ENCODE data around the gene FNDC3B. TPM values are rescaled to one million over a fixed set of nuclear protein-coding genes. Genes with fewer than 3 reads are reported as not detected.

FNDC3B gene
- total and polyA plus RNA-seq, 4 donors, result 13.3 to 175 (median 100) TPM

- ATAC-seq (ENCODE audit: insufficient read depth, low FRiP score) (no peak), DNase-seq (peak; percentile 54 to 77 (median 63))
- H3K27me3 ChIP-seq (ENCODE audit: control insufficient read depth in 3 of 3, insufficient read depth in 3 of 3, low read length in 2 of 3), result no peaks in the 10 kb centered on the region
- H3K4me3 ChIP-seq, result no peak overlapping the region
- peak overlapping the region; percentile 10 to 55 for H3K27ac ChIP-seq (ENCODE audit: low read depth in 1 of 2, low read length in 1 of 2)
- peaks cover 7 to 29% (median 12%) of the 10 kb centered on the region in 5 donors for H3K4me1 ChIP-seq (ENCODE audit: control insufficient read depth in 5 of 5, insufficient read depth in 5 of 5, low read length in 5 of 5)
- TF ChIP-seq CTCF (IDR thresholded peaks at IDR 0.05; ENCODE audit: control extremely low read depth, extremely low read depth), result no peak
- 75 to 81% methylated on average over 2 of the region's 2 CpGs for WGBS, 2 donors
- H3K9me3 ChIP-seq (ENCODE audit: control insufficient read depth in 4 of 4, insufficient read depth in 3 of 4, low read length in 3 of 4), result no peaks in the 10 kb centered on the region
- peak overlapping the region in 1 of 2 donors; percentile 4 for H3K9ac ChIP-seq (ENCODE audit: insufficient read depth in 1 of 2, low read length in 2 of 2)
- H3K36me3 ChIP-seq (ENCODE audit: control insufficient read depth in 4 of 4, insufficient read depth in 4 of 4, low read length in 4 of 4), result no peaks in the 10 kb centered on the region
These were observed 65.2 kb downstream of the FNDC3B start for GRCh38 chr3:172104471-172105072.

- no peaks in the 10 kb centered on the region for H3K27me3 ChIP-seq (ENCODE audit: control insufficient read depth in 3 of 3, insufficient read depth in 3 of 3, low read length in 2 of 3)
- H3K9me3 ChIP-seq (ENCODE audit: control insufficient read depth in 4 of 4, insufficient read depth in 3 of 4, low read length in 3 of 4), result no peaks in the 10 kb centered on the region
- no peaks in the 10 kb centered on the region for H3K36me3 ChIP-seq (ENCODE audit: control insufficient read depth in 4 of 4, insufficient read depth in 4 of 4, low read length in 4 of 4)
- peaks cover 7 to 29% (median 12%) of the 10 kb centered on the region in 5 donors for H3K4me1 ChIP-seq (ENCODE audit: control insufficient read depth in 5 of 5, insufficient read depth in 5 of 5, low read length in 5 of 5)
- H3K27ac ChIP-seq (ENCODE audit: low read depth in 1 of 2, low read length in 1 of 2), result no peak overlapping the region
- no peak for TF ChIP-seq CTCF (IDR thresholded peaks at IDR 0.05; ENCODE audit: control extremely low read depth, extremely low read depth)
- H3K4me3 ChIP-seq, result no peak overlapping the region
- no peak for ATAC-seq (ENCODE audit: insufficient read depth, low FRiP score)
- DNase-seq, result no peak
- 72 to 87% methylated on average over 4 of the region's 4 CpGs for WGBS, 2 donors
- H3K9ac ChIP-seq (ENCODE audit: insufficient read depth in 1 of 2, low read length in 2 of 2), result no peak overlapping the region
These were observed 66.9 kb downstream of the FNDC3B start for GRCh38 chr3:172106037-172106954.

GRCh38 chr3:172106989-172107388 lies 67.6 kb downstream of the FNDC3B start:
- TF ChIP-seq CTCF (IDR thresholded peaks at IDR 0.05; ENCODE audit: control extremely low read depth, extremely low read depth), result no peak
- no peaks in the 10 kb centered on the region for H3K27me3 ChIP-seq (ENCODE audit: control insufficient read depth in 3 of 3, insufficient read depth in 3 of 3, low read length in 2 of 3)
- DNase-seq (peak; percentile 48 to 68 (median 61)), ATAC-seq (ENCODE audit: insufficient read depth, low FRiP score) (peak; percentile 44)
- H3K4me3 ChIP-seq, result no peak overlapping the region
- H3K9me3 ChIP-seq (ENCODE audit: control insufficient read depth in 4 of 4, insufficient read depth in 3 of 4, low read length in 3 of 4), result no peaks in the 10 kb centered on the region
- 24 to 43% methylated on average over 7 of the region's 7 CpGs for WGBS, 2 donors
- no peak overlapping the region for H3K9ac ChIP-seq (ENCODE audit: insufficient read depth in 1 of 2, low read length in 2 of 2)
- no peak overlapping the region for H3K27ac ChIP-seq (ENCODE audit: low read depth in 1 of 2, low read length in 1 of 2)
- no peaks in the 10 kb centered on the region for H3K36me3 ChIP-seq (ENCODE audit: control insufficient read depth in 4 of 4, insufficient read depth in 4 of 4, low read length in 4 of 4)
- peaks cover 7 to 29% (median 12%) of the 10 kb centered on the region in 5 donors for H3K4me1 ChIP-seq (ENCODE audit: control insufficient read depth in 5 of 5, insufficient read depth in 5 of 5, low read length in 5 of 5)

All from lung (tissue), 12 donors.